CD14-positive monocyte (primary cell): Measurements from ENCODE around the gene ATP13A3. TPM values are rescaled to one million over a fixed set of nuclear protein-coding genes. Genes with fewer than 3 reads are reported as not detected.
A peak's percentile ranks its signal among the peaks of the same experiment; 100 is the strongest.

ENCODE experiments used
- DNase-seq, 3 donors: peaks; one replicate each; pipeline ENCODE4 v3.0.0-alpha.2; 2011 to 2022
- H2AFZ ChIP-seq: 2 replicates; pipeline ENCODE4 v1.6.0; 2012; ENCODE audit warnings: mild to moderate bottlenecking, low read depth, low read length, inconsistent platforms; ENCODE audit not compliant: insufficient read depth, poor library complexity, severe bottlenecking
- H3K27ac ChIP-seq, 2 donors: 1 replicate in 1 of 2; 2 replicates in 1 of 2; pipeline ENCODE4 v1.5.1; 2012 to 2013; ENCODE audit warnings: low read length in 2 of 2, control low read depth in 1 of 2, inconsistent platforms in 1 of 2, low read depth in 1 of 2, mild to moderate bottlenecking in 1 of 2
- H3K27me3 ChIP-seq, 2 donors: one replicate each; pipeline versions ENCODE4 v1.6.0 to v1.6.1; 2011 to 2013; ENCODE audit warnings: low read length in 2 of 2; ENCODE audit not compliant: control insufficient read depth in 2 of 2, insufficient read depth in 2 of 2
- H3K36me3 ChIP-seq, 2 donors: replicated peaks in 1 of 2; 1 replicate in 1 of 2; 2 replicates in 1 of 2; pipeline versions ENCODE4 v1.5.1 to v1.6.1; 2012 to 2013; ENCODE audit warnings: low read length in 2 of 2, control low read depth in 1 of 2, inconsistent platforms in 1 of 2, mild to moderate bottlenecking in 1 of 2; ENCODE audit not compliant: insufficient read depth in 2 of 2, control insufficient read depth in 1 of 2
- H3K4me1 ChIP-seq, 2 donors: 1 replicate in 1 of 2; 2 replicates in 1 of 2; pipeline versions ENCODE4 v1.5.1 to v1.6.1; 2012 to 2013; ENCODE audit warnings: low read length in 2 of 2, control low read depth in 1 of 2, inconsistent platforms in 1 of 2, mild to moderate bottlenecking in 1 of 2, moderate library complexity in 1 of 2; ENCODE audit not compliant: insufficient read depth in 2 of 2, control insufficient read depth in 1 of 2
- H3K4me2 ChIP-seq: replicated peaks from 2 replicates; pipeline ENCODE3; 2012; ENCODE audit warnings: low read length, moderate library complexity, mild to moderate bottlenecking; ENCODE audit not compliant: poor library complexity, severe bottlenecking; ENCODE audit errors: extremely low read depth
- H3K4me3 ChIP-seq, 3 experiments: fragments of 200-600 bp in 1 of 3; sonication (generic) in 1 of 3; replicated peaks in 1 of 3; 1 replicate in 2 of 3; 2 replicates in 1 of 3; pipeline ENCODE4 v1.5.1; 2011 to 2013; ENCODE audit warnings: low read length in 3 of 3, mild to moderate bottlenecking in 3 of 3, control low read depth in 2 of 3, low read depth in 2 of 3, inconsistent platforms in 1 of 3, moderate library complexity in 1 of 3
- H3K79me2 ChIP-seq: 2 replicates; pipeline ENCODE4 v1.6.0; 2012; ENCODE audit warnings: mild to moderate bottlenecking, control low read depth, inconsistent platforms, low read length, moderate library complexity; ENCODE audit not compliant: insufficient read depth
- H3K9ac ChIP-seq: 2 replicates; pipeline ENCODE4 v1.6.0; 2017; ENCODE audit warnings: low read length, mild to moderate bottlenecking; ENCODE audit not compliant: insufficient read depth, poor library complexity, severe bottlenecking
- H3K9me3 ChIP-seq, 2 donors: replicated peaks in 1 of 2; 1 replicate in 1 of 2; 2 replicates in 1 of 2; pipeline versions ENCODE4 v1.5.1 to v1.6.1; 2012 to 2013; ENCODE audit warnings: low read length in 2 of 2, control low read depth in 1 of 2; ENCODE audit not compliant: control insufficient read depth in 1 of 2, insufficient read depth in 1 of 2
- H4K20me1 ChIP-seq: 2 replicates; pipeline ENCODE4 v1.6.0; 2012; ENCODE audit warnings: mild to moderate bottlenecking, low read length, control low read depth, moderate library complexity; ENCODE audit not compliant: insufficient read depth
- H3K27ac Mint-ChIP-seq, 7 donors: one replicate each; pipeline ENCODE4 v1.8.0; 2020; ENCODE audit warnings: mild to moderate bottlenecking in 7 of 7, mixed read lengths in 7 of 7, moderate library complexity in 6 of 7, inconsistent platforms in 2 of 7
- H3K27me3 Mint-ChIP-seq, 3 donors: one replicate each; pipeline ENCODE4 v1.8.0; 2021 to 2022; ENCODE audit warnings: low read depth in 3 of 3, mild to moderate bottlenecking in 3 of 3, mixed read lengths in 3 of 3, moderate library complexity in 3 of 3, inconsistent platforms in 1 of 3
- H3K36me3 Mint-ChIP-seq, 2 donors: one replicate each; pipeline ENCODE4 v1.8.0; 2020; ENCODE audit warnings: mixed read lengths in 2 of 2, inconsistent platforms in 1 of 2, mild to moderate bottlenecking in 1 of 2
- H3K4me1 Mint-ChIP-seq: one replicate; pipeline ENCODE4 v1.8.0; 2020; ENCODE audit warnings: mild to moderate bottlenecking, mixed read lengths
- H3K4me3 Mint-ChIP-seq, 2 donors: one replicate each; pipeline ENCODE4 v1.8.0; 2020; ENCODE audit warnings: mild to moderate bottlenecking in 2 of 2, mixed read lengths in 2 of 2, moderate library complexity in 1 of 2
- H3K9me3 Mint-ChIP-seq, 7 donors: one replicate each; pipeline ENCODE4 v1.8.0; 2020 to 2022; ENCODE audit warnings: mixed read lengths in 7 of 7, mild to moderate bottlenecking in 6 of 7, moderate library complexity in 6 of 7, inconsistent platforms in 2 of 7
- CTCF ChIP-seq: fragments of 200-600 bp; IDR thresholded peaks from one replicate; pipeline ENCODE4 v1.8.0; 2022; ENCODE audit warnings: antibody characterized with exemption, mild to moderate bottlenecking
- WGBS: methylation state at CpG from one replicate; pipeline ENCODE4 v1.1.5; 2013; ENCODE audit warnings: missing lambda C conversion rate; ENCODE audit not compliant: insufficient coverage; 5-methylcytosine and 5-hydroxymethylcytosine counted together
- intact Hi-C, 2 donors: fragments of 100-400 bp; cut with micrococcal nuclease; formaldehyde crosslinking; loops; one replicate each; pipeline versions ENCODE4 v1.15.0 to v1.15.1; 2023
- polyA plus RNA-seq, 3 donors: library from polyadenylated mRNA; depleted of rRNA in 1 of 3; unstranded in 2 of 3; stranded (reverse) in 1 of 3; fragments of 300-500 nt in 2 of 3; fragments of >200 nt in 1 of 3; fragmentation: Illumina TruSeq in 2 of 3; gene quantifications; 1 replicate in 2 of 3; 2 replicates in 1 of 3; pipeline ENCODE4 v1.2.3, GENCODE V29; 2012 to 2021

Gene ATP13A3
- polyA plus RNA-seq, 3 donors = 4.7 to 19.5 (median 5.2) TPM

GRCh38 chr3:194423317-194423716 lies 63.5 kb downstream of the ATP13A3 start:
- Histone ChIP-seq H3K4me1 (no peaks in the 10 kb centered on the region), H3K27me3 (no peaks in the 10 kb centered on the region), H3K4me2 (no peak overlapping the region), H3K36me3 (peaks cover 67 to 93% of the 10 kb centered on the region in 2 donors), H3K27ac (no peak overlapping the region), H3K4me3 (no peak overlapping the region), H3K9ac (no peak overlapping the region), H3K9me3 (no peaks in the 10 kb centered on the region), H3K79me2 (no peaks in the 10 kb centered on the region), H4K20me1 (no peaks in the 10 kb centered on the region), H2AFZ (no peak overlapping the region)
- Mint-ChIP-seq H3K27me3 (no peaks in the 10 kb centered on the region), H3K36me3 (peaks cover 69 to 75% of the 10 kb centered on the region in 2 donors), H3K27ac (peak overlapping the region in 1 of 7 donors; percentile 37), H3K4me1 (no peaks in the 10 kb centered on the region), H3K4me3 (no peak overlapping the region), H3K9me3 (no peaks in the 10 kb centered on the region)
- intact Hi-C loops = no loop called here
- no peak for TF ChIP-seq CTCF
- no peak for DNase-seq
- no CpG with 5 or more reads among the region's 3 CpGs for WGBS

- Histone ChIP-seq H2AFZ (no peak overlapping the region), H3K79me2 (no peaks in the 10 kb centered on the region), H3K9me3 (no peaks in the 10 kb centered on the region), H4K20me1 (no peaks in the 10 kb centered on the region), H3K4me2 (no peak overlapping the region), H3K27ac (no peak overlapping the region), H3K4me1 (no peaks in the 10 kb centered on the region), H3K36me3 (peaks cover 67 to 91% of the 10 kb centered on the region in 2 donors), H3K9ac (no peak overlapping the region), H3K4me3 (no peak overlapping the region), H3K27me3 (no peaks in the 10 kb centered on the region)
- no peaks in the 10 kb centered on the region for H3K27me3 Mint-ChIP-seq
- no peaks in the 10 kb centered on the region for H3K4me1 Mint-ChIP-seq
- no peak for DNase-seq
- H3K27ac Mint-ChIP-seq = no peak overlapping the region
- TF ChIP-seq CTCF = no peak
- peaks cover 70 to 77% of the 10 kb centered on the region in 2 donors for H3K36me3 Mint-ChIP-seq
- H3K4me3 Mint-ChIP-seq = no peak overlapping the region
- intact Hi-C loops = no loop called here
- H3K9me3 Mint-ChIP-seq = no peaks in the 10 kb centered on the region
These were observed 64.6 kb downstream of the ATP13A3 start for GRCh38 chr3:194422188-194422587.
